ENCODE results near the gene NFATC1.
A peak's percentile ranks its signal among the peaks of the same experiment; 100 is the strongest.

Gene NFATC1

DNA sequence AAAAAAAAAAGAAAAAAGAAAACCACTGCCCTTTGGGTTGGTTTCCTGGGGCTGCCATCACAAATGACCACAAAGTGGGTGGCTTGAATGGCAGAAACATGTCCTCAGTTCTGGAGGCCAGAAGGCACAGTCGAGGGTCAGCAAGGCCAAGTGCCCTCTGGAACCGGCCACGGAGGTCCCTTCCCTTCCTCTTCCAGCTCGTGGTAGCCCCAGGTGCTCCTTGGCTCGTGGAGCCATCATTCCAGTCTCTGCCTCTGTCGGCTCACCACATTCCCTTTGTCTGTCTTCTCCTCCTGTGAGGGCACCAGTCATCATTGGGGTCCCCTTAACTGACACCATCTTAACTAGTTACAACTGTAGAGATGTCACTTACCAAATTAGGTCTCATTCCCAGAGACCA, 8.5 kb upstream of the NFATC1 start:
- TF ChIP-seq, protein P1, sequence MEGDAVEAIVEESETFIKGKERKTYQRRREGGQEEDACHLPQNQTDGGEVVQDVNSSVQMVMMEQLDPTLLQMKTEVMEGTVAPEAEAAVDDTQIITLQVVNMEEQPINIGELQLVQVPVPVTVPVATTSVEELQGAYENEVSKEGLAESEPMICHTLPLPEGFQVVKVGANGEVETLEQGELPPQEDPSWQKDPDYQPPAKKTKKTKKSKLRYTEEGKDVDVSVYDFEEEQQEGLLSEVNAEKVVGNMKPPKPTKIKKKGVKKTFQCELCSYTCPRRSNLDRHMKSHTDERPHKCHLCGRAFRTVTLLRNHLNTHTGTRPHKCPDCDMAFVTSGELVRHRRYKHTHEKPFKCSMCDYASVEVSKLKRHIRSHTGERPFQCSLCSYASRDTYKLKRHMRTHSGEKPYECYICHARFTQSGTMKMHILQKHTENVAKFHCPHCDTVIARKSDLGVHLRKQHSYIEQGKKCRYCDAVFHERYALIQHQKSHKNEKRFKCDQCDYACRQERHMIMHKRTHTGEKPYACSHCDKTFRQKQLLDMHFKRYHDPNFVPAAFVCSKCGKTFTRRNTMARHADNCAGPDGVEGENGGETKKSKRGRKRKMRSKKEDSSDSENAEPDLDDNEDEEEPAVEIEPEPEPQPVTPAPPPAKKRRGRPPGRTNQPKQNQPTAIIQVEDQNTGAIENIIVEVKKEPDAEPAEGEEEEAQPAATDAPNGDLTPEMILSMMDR (IDR thresholded peaks at IDR 0.05; ENCODE audit: extremely low read depth, insufficient read depth, missing control alignments), result no peak
- in situ Hi-C loops (cut with MboI; ENCODE audit: low pct_unique_long_range_greater_than_20kb, low sequenced_read_pairs, unreplicated experiment), result no loop called here
- no peak for DNase-seq (ENCODE audit: low spot score)

GRCh38 chr18:79387615-79388014, 8.1 kb upstream of the NFATC1 start:
- TF ChIP-seq, protein P1 (IDR thresholded peaks at IDR 0.05; ENCODE audit: extremely low read depth, insufficient read depth, missing control alignments), result no peak
- in situ Hi-C loops (cut with MboI; ENCODE audit: low pct_unique_long_range_greater_than_20kb, low sequenced_read_pairs, unreplicated experiment), result no loop called here
- no peak for DNase-seq (ENCODE audit: low spot score)

GRCh38 chr18:79388043-79388442, 7.7 kb upstream of the NFATC1 start:
- TF ChIP-seq, protein P1 (IDR thresholded peaks at IDR 0.05; ENCODE audit: extremely low read depth, insufficient read depth, missing control alignments), result no peak
- in situ Hi-C loops (cut with MboI; ENCODE audit: low pct_unique_long_range_greater_than_20kb, low sequenced_read_pairs, unreplicated experiment), result no loop called here
- peak; percentile 20 for DNase-seq (ENCODE audit: low spot score)

DNA sequence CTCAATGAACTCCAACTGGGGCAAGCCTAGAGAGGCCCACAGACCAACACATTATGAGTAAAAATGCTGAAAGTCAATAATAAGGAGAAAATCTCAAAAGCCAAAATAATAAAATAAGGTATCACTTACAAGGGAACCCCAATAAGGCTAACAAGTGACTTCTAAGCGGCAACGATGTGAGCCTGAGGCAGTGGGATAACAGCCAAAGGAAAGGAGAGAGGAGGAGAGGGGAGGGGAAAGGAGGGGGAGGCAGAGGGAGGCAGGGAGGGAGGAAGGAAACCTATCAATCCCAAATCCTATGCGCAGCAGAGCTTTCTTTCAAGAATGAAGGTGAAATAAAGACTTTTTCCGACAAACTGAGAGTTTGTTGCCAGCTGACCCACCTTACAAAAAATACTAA, 6.0 kb upstream of the NFATC1 start:
- in situ Hi-C loops (cut with MboI; ENCODE audit: low pct_unique_long_range_greater_than_20kb, low sequenced_read_pairs, unreplicated experiment), result no loop called here
- no peak for DNase-seq (ENCODE audit: low spot score)
- TF ChIP-seq, protein P1 (IDR thresholded peaks at IDR 0.05; ENCODE audit: extremely low read depth, insufficient read depth, missing control alignments), result no peak

DNA sequence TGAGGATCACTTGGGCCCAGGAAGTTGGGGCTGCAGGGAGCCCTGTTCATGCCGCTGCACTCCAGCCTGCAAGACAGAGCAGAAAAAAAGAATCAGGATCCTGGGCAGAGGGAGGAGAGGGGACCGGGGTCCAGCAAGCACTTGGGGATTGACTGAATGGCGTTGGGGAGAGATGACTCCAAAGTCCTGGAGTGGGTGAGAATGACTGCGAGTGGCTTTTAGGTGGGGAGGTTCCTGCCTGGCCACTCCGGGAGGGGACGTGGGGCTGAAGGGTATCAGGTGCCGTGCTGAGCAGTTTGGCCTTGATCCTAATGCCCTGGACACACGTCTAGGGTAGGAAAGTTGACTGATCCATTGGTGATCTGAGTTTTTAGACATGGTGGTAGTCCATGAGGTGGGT, 3.5 kb upstream of the NFATC1 start:
- TF ChIP-seq, protein P1 (IDR thresholded peaks at IDR 0.05; ENCODE audit: extremely low read depth, insufficient read depth, missing control alignments), result no peak
- in situ Hi-C loops (cut with MboI; ENCODE audit: low pct_unique_long_range_greater_than_20kb, low sequenced_read_pairs, unreplicated experiment), result no loop called here
- DNase-seq (ENCODE audit: low spot score), result no peak

GRCh38 chr18:79393181-79393634, 2.5 kb upstream of the NFATC1 start:
- in situ Hi-C loops (cut with MboI; ENCODE audit: low pct_unique_long_range_greater_than_20kb, low sequenced_read_pairs, unreplicated experiment), result no loop called here
- TF ChIP-seq, protein P1 (IDR thresholded peaks at IDR 0.05; ENCODE audit: extremely low read depth, insufficient read depth, missing control alignments), result no peak

More at GRCh38 chr18:79393181-79393634, 2.5 kb upstream of the NFATC1 start:
- DNase-seq (ENCODE audit: low spot score), result peak; percentile 68
